Measurements from ENCODE around the gene PIP5K1C. TPM values are rescaled to one million over a fixed set of nuclear protein-coding genes. Genes with fewer than 3 reads are reported as not detected.

The PIP5K1C gene
- total and polyA plus RNA-seq, 9 of the 15 experiments (the other 6 are each of a cell fraction or from before 2014, with no cell fraction given): 0.38 to 22.1 (median 4.1) TPM

DNA sequence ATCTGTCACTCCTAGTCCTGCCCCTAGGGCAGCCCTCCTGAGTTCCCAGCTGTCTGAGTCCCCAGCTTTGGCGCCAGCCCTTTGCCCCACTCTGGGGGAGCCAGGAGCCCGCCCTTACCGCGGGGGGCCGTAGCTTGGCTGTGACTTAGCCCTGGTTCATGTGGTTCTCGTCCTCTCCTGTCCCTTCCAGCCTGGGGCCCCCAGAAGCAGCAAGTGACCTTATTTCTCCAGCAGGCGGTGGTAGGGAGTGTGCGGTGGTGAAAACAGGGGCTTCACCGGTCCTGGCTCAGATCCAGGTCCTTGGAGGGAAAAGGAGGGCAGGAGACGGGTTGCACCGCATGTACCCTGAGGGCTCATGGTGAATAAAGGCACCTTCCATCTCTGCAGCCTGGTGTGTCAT, 107.1 kb downstream of the PIP5K1C start:
- H3K9me1 ChIP-seq (ENCODE audit: control insufficient read depth, insufficient read depth, low read length): no peaks in the 10 kb centered on the region
- ATAC-seq: no peak
- TF ChIP-seq POLR2G (IDR thresholded peaks at IDR 0.05; ENCODE audit: low read depth, low read length): peak; percentile 69
- peak; percentile 46; the same call in 1 of the 2 replicates for TF ChIP-seq POLR2AphosphoS2 (IDR thresholded peaks at IDR 0.05; ENCODE audit: low read length)
- peak; percentile 74 for TF ChIP-seq NFIC (IDR thresholded peaks at IDR 0.05)
- no peak for TF ChIP-seq NFRKB (IDR thresholded peaks at IDR 0.05; ENCODE audit: low read depth)
- TF ChIP-seq CREBBP (IDR thresholded peaks at IDR 0.05; ENCODE audit: low read depth, low read length): no peak
- TF ChIP-seq TAL1 (IDR thresholded peaks at IDR 0.05): no peak
- 0 out of 2 replicates have a peak, but pooled peaks have one; percentile 27 for TF ChIP-seq SUPT5H (IDR thresholded peaks at IDR 0.05)
- H3K79me2 ChIP-seq (ENCODE audit: control insufficient read depth, insufficient read depth, low read length): no peaks in the 10 kb centered on the region
- BruUV-seq (replicated peaks): no TSS peak
- peaks cover 0 to 14% of the 10 kb centered on the region in 2 experiments; a peak in 1 of 5 replicates for H3K4me1 ChIP-seq (replicated peaks in 1 of 2; ENCODE audit: control insufficient read depth in 2 of 2, insufficient read depth in 2 of 2, low read length in 2 of 2)
- H4K20me1 ChIP-seq (replicated peaks; ENCODE audit: control insufficient read depth, insufficient read depth, low read length): no peaks in the 10 kb centered on the region
- 77% methylated on average over 6 of the region's 11 CpGs for WGBS (ENCODE audit: insufficient coverage, low coverage, missing lambda C conversion rate)
- H3K27me3 ChIP-seq (ENCODE audit: control insufficient read depth in 2 of 2, insufficient read depth in 2 of 2, low read length in 2 of 2): no peaks in the 10 kb centered on the region
- peaks cover 14% of the 10 kb centered on the region for H3K9me3 ChIP-seq (replicated peaks; ENCODE audit: control insufficient read depth, insufficient read depth, low read depth, low read length)
- DNase-seq (ENCODE audit: extremely low read depth in 1 of 4, low spot score in 3 of 4): no peak
- H2AFZ ChIP-seq (ENCODE audit: low read depth, low read length): no peak overlapping the region
- ChIA-PET CTCF (ENCODE audit: low intra/inter-chr PET ratio) (no interaction called here), POLR2A (interaction anchor here (0.8 to 3.1 kb wide), 3 partner anchors 8 to 15 kb away, joined by 3 to 29 read pairs (median 6); partner anchors contain the start of genes GIPC3 and TBXA2R)
- FAIRE-seq: no peak
- H3K4me3 ChIP-seq: no peak overlapping the region
- H3K9ac ChIP-seq (ENCODE audit: insufficient read depth in 1 of 2, low read depth in 2 of 2, low read length in 2 of 2): no peak overlapping the region
- H3K27ac ChIP-seq (ENCODE audit: extremely low read depth, low read depth, low read length): no peak overlapping the region
- no peak overlapping the region for H3K4me2 ChIP-seq (ENCODE audit: insufficient read depth, low read length)
- in situ Hi-C loops (cut with MboI) (no loop called here), intact Hi-C loops (cut with micrococcal nuclease) (no loop called here)
- H3K36me3 ChIP-seq (ENCODE audit: control insufficient read depth, insufficient read depth, low read length): peaks cover 6% of the 10 kb centered on the region; the same call in 1 of the 3 replicates
